GM15510 (cell line): ENCODE measurements around the gene IGSF9.

Experiments used
- POLR2A ChIP-seq: IDR thresholded peaks from 3 replicates; pipeline ENCODE4 v1.6.1; 2011; ENCODE audit warnings: borderline replicate concordance; ENCODE audit not compliant: insufficient read length; ENCODE audit errors: extremely low read depth

IGSF9 gene

GRCh38 chr1:159924025-159924790, 21.2 kb downstream of the IGSF9 start:
- peak; percentile 19 for TF ChIP-seq POLR2A

DNA sequence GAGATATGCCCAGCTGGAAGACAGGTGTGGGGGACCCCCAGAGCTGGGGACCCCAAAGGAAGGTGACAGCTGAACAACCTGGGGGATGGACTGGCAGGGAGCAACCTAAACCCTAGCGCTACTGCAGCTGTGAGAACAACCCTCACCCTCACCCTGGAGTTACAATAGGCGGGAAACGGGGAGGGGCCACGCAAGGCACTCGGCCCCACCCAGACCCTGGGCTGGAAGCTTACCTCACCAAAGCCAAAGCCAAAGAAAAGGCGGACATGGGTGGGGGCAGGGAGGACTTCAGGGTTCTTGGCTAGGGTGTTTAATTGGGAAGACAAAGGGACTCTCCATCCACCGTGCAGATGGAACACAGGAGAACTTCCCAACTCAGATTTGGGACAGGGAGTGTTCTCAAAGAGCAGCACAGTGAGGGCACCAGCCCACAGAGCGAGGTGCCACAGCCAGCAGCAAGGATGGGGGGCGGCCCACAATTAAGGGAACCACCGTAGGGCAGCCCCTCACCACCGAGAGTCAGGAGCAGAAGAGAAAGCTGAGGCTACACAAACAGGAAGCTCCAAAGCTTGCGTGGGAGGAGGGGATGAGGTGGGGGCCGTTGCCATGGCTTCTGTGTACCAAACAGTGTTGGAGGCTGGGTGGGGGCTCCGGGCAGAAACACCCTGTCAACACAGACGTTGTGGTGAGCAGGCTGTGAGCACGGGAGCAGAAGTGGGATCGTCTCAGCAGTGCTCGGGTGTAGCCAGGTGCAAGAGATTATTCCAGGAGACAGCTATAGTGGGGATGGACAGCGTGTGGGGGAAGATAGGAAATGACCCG, 22.0 kb downstream of the IGSF9 start:
- no peak for TF ChIP-seq POLR2A

- no peak for TF ChIP-seq POLR2A
These were observed 22.8 kb downstream of the IGSF9 start for GRCh38 chr1:159922511-159923202.

DNA sequence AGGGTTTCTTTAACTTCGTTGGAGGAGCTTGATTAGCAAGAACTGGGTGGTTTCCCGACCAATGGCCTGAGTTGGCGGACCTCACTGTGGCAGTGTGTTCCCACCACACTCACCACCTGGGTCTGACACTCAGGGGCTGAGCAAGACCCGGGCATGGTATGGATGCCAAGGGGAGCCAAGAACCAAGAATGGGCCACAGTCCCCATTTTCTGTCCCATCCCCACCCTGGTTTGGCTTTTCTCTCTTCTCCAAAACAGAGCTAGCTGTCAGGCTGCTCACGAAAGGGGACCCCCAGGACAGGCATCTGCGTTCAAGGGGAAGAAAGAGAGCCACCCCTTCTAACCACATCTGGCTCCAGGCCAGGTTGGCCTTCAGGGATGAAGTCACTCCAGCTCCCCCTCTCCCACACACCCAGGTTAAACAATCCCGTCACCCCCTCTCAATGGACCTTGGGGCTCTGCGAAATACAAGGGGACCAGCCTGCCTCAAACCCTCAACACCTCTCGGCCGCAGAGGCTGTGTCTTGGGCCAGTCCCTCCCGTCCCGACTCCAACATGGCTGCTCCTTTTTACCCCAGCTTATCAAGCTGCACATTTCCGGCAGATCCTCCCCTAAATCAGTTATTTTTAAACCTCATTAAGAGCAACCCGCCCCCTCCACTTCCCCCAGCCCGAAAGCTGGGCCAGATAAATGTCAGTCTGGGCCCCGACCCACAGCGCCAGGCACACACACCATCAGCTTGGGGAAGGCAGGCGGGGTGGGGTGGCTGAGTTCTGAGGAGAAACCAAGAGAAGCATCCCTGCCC, 23.5 kb downstream of the IGSF9 start:
- TF ChIP-seq POLR2A = peak; percentile 9

- TF ChIP-seq POLR2A = peak; percentile 6
These were observed 24.2 kb downstream of the IGSF9 start for GRCh38 chr1:159921251-159921650.

DNA sequence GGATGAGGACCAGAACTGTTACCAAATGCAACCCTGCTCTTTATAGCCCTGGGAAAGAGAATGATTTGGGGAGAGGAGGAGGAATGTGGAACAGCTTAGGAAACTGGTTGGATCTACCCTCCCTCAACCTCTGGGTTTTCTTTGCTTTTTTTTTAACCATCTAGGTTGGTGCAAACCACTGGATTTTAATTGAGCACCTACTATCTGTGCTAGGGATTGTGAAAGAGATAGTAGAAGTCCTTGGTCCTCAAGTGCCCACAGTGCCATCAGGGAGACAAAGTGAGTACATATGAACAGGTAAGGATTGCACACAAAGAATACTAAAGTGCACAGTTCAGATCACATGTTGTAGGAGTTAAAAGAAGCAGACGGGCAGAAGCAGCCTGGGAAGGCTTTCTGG, 24.8 kb downstream of the IGSF9 start:
- no peak for TF ChIP-seq POLR2A

DNA sequence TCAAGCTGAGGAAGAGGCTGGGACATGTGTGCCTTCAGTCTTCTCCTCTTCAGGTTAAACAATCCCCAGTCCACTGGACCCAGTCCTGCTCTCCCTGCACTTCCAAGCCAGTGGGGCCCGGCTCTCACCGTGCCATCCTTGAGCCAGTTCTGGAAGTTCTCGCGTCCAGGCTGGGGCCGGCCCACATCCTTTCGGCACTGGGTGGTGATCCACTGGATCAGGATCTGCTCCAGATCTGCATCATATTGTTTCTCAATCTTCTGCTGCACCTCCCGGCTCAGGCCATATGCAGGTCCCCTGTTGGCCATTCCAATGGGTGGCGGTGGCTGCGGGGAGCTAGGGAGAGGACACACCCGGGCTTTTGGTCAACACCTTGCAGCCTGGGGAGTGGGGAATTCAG, 25.2 kb downstream of the IGSF9 start:
- no peak for TF ChIP-seq POLR2A

- no peak for TF ChIP-seq POLR2A
These were observed 26.1 kb downstream of the IGSF9 start for GRCh38 chr1:159919236-159919865.

DNA sequence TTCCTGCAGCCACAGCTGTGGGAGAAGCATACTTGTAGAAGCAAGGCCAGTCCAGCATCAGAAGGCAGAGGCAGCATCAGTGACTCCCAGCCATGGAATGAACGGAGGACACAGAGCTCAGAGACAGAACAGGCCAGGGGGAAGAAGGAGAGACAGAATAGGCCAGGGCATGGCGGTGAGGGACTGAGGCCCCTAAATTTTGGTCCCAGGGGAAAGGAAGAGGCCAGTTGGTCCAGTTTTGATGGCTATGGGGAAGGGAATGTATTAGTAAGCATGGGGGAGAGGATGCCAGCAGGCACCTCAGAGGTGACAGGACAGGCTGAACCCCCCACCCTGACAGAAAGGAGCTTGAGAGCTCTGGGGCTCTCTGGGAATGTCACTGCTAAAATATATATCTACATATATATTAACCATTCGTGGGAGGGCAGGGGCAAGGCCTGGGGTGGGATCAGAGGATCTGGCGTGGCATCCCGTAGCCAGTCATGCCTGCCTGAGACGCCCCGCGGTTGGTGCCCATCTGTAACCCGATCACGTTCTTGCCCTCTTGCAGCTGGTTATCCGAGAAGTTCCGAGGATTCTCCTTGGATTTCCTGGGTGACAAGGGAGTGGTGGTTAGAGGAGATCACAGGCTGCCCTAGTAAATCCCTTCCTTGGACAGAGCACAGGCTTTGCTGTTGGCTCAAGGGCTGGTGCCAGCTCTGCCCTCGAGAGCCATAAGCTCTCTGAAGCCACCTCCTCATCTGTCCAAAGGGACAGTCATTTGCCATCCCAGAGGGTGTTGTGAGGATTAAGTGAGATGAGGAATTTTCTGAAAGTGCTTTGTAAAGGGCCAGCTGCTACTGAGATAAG, 26.8 kb downstream of the IGSF9 start:
- TF ChIP-seq POLR2A = no peak

GRCh38 chr1:159917533-159918351, 27.7 kb downstream of the IGSF9 start:
- TF ChIP-seq POLR2A = no peak

GRCh38 chr1:159916242-159917051, 29.0 kb downstream of the IGSF9 start:
- TF ChIP-seq POLR2A = no peak
